ENCODE measurements around the gene GHR. TPM values are rescaled to one million over a fixed set of nuclear protein-coding genes. Genes with fewer than 3 reads are reported as not detected.

Gene GHR
- total and polyA plus RNA-seq, 2 of the 8 experiments (the other 6 are each of a cell fraction or from before 2014, with no cell fraction given), result 0.15 to 0.19 TPM

DNA sequence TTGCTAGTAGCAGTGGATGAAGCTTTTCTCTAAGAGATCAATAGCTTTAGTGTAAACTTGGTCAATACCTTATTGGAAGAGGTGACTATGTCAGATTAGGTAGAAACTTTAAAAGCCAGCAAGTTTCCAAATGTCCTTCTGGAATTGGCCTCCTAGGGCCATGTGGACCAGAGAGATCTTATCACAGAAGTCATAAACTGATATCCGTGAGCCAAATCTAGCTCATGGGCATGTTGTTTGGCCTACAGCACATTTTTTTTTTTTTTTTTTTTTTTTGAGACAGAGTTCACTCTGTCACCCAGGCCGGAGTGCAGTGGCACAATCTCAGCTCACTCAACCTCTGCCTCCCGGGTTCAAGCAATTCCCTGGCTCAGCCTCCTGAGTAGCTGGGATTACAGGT, 175.9 kb downstream of the GHR start (continued):
- no peak for TF ChIP-seq BACH1 (IDR thresholded peaks at IDR 0.05; ENCODE audit: low read length)

Measured in H1 (cell line).